Measurements from ENCODE around the gene EXOC7.
A peak's percentile ranks its signal among the peaks of the same experiment; 100 is the strongest.

Gene EXOC7

DNA sequence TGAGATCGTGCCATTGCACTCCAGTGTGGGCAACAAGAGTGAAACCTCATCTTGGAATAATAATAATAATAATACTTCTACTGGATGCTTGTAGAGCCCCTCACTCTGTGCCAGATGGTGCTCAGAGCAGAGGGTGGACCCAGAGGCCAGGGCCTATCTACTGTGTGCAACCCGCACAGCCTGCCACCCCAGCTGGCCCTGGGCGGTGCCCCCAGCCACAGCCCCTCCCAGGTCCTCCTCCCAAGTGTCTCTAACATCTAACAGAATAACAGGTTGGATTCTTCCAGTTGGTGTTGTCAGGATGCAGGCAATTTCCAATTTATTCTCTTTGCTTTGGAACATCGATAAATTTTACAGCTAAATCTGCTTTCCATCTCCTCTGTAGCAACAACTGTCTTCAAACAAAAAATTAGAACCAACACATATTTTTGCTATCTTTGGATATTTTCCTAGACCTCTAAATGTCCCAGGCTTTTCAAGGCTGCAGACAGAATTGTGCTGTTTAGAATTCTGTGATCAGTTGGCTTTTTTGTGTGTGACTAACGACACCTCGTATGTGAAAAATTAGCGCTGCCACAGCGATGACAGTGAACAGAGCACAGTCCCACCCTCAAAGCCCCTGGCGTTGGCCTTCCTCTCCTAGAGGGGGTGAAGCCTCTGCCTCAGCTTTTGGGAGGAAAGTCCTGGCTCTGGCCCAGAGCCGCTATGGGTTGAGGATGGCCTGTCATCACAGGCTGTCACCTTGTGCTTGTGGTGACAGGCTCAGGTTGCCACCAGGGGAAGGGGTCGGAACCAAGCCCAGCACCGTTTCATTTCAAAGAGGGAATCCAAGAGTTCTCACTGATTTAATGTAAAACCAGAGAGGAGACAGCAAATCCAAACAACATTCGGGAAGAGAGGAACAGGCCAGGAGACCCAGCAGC lies 68.9 kb downstream of the EXOC7 start:
- DNase-seq, result no peak

GRCh38 chr17:76033139-76033538 lies 70.4 kb downstream of the EXOC7 start:
- DNase-seq, result no peak

DNA sequence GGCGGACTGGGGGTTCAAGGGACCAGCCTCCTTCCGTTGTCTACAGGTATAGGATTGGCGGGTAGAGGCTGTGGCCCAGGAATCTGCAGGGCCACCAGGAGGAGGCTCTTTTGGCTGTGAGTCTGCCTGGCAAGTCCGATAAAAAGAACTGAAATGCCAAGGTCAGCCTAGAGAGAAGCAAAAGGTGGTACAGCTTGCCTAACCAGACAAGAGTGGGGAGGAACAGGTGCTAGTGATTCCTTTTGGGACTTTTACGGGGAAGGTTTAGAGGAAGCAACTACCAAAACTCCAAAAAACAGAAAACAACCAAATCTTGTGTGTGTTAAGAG lies 70.8 kb downstream of the EXOC7 start:
- DNase-seq, result no peak

DNA sequence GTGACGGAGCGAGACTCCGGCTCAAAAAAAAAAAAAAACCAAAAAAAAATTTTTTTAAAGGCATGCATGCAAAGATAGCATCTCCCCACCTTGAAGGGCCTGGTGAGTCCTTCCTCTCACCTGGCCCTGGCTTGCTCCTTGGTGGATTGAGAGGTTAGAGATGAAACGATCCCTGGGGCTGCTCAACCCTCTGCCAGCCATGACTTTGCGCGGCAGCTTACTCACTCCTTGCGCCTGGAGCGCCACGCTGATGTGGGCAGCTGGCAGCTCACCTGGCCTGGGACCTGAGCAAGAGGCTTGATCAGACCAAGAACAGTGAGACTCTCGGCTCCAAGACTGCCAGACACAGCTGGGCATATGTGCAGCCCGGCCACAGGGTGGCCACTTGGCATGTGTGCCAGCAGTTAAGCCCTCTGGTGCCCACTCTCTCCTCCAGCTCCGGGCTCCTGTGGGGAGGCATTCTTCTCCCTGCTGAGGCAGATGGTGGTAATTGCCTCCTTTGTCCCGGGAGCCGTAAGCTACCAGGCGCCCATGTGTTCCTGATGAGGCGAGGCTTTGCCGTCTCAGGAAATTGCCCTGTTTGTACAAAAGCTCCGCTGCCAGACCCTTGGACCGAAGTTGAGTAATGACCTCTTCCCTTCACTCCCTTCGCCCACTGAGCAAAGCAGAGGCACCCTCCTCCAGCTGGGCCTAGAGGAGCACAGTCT lies 71.4 kb downstream of the EXOC7 start:
- DNase-seq, result peak; percentile 48
